ENCODE data around the gene MTA3. TPM values are rescaled to one million over a fixed set of nuclear protein-coding genes. Genes with fewer than 3 reads are reported as not detected.
"Not testable (repeated sequence)": the region's sequence is repeated elsewhere in the genome, so short reads cannot be mapped to it uniquely, and the experiment has no call there.

MTA3 gene
- total RNA-seq, 1 donor from 2014 or later, result 25.8 TPM

- no peaks in the 10 kb centered on the region for H3K27me3 ChIP-seq (ENCODE audit: control insufficient read depth, insufficient read depth, low read length)
- no peak for DNase-seq (ENCODE audit: low read depth)
- H3K36me3 ChIP-seq (ENCODE audit: control insufficient read depth, insufficient read depth, low read length), result no peaks in the 10 kb centered on the region
- H3K4me3 ChIP-seq (ENCODE audit: low read depth, low read length), result no peak overlapping the region
- TF ChIP-seq CTCF (IDR thresholded peaks at IDR 0.05; ENCODE audit: insufficient read depth, low read length, poor library complexity, severe bottlenecking), result no peak
Observed at GRCh38 chr2:42602876-42603219, 34.4 kb downstream of the MTA3 start.

GRCh38 chr2:42604341-42604867, 36.0 kb downstream of the MTA3 start:
- H3K36me3 ChIP-seq (ENCODE audit: control insufficient read depth, insufficient read depth, low read length); H3K27me3 ChIP-seq (ENCODE audit: control insufficient read depth, insufficient read depth, low read length); H3K4me3 ChIP-seq (ENCODE audit: low read depth, low read length); DNase-seq (ENCODE audit: low read depth): not testable (repeated sequence)

GRCh38 chr2:42606166-42606565, 37.7 kb downstream of the MTA3 start:
- H3K27me3 ChIP-seq (ENCODE audit: control insufficient read depth, insufficient read depth, low read length); H3K4me3 ChIP-seq (ENCODE audit: low read depth, low read length); DNase-seq (ENCODE audit: low read depth); H3K36me3 ChIP-seq (ENCODE audit: control insufficient read depth, insufficient read depth, low read length): not testable (repeated sequence)

GRCh38 chr2:42607101-42607637, 38.7 kb downstream of the MTA3 start:
- no peak for DNase-seq (ENCODE audit: low read depth)
- TF ChIP-seq CTCF (IDR thresholded peaks at IDR 0.05; ENCODE audit: insufficient read depth, low read length, poor library complexity, severe bottlenecking), result no peak
- Histone ChIP-seq H3K36me3 (ENCODE audit: control insufficient read depth, insufficient read depth, low read length) (no peaks in the 10 kb centered on the region), H3K27me3 (ENCODE audit: control insufficient read depth, insufficient read depth, low read length) (no peaks in the 10 kb centered on the region), H3K4me3 (ENCODE audit: low read depth, low read length) (no peak overlapping the region)

GRCh38 chr2:42613281-42614064, 45.0 kb downstream of the MTA3 start:
- DNase-seq (ENCODE audit: low read depth), result no peak
- no peak overlapping the region for H3K4me3 ChIP-seq (ENCODE audit: low read depth, low read length)
- no peaks in the 10 kb centered on the region for H3K36me3 ChIP-seq (ENCODE audit: control insufficient read depth, insufficient read depth, low read length)
- TF ChIP-seq CTCF (IDR thresholded peaks at IDR 0.05; ENCODE audit: insufficient read depth, low read length, poor library complexity, severe bottlenecking), result no peak
- H3K27me3 ChIP-seq (ENCODE audit: control insufficient read depth, insufficient read depth, low read length), result no peaks in the 10 kb centered on the region

DNA sequence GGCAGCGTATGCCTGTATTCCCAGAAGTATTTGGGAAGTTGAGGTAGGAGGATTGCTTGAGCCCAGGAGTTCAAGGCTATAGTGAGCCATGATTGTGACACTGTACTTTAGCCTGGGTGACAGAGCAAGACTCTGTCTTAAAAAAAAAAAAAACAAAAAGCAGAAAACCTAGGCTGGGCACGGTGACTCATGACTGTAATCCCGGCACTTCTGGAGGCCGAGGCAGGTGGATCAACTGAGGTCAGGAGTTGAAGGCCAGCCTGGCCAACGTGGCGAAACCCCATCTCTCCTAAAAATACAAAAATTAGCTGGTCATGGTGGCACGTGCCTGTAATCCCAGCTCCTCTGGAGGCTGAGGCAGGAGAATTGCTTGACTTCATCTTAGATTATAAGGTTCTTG, 46.4 kb downstream of the MTA3 start:
- no peak for DNase-seq (ENCODE audit: low read depth)

More for the DNA sequence above, 46.4 kb downstream of the MTA3 start:
- no peak overlapping the region for H3K4me3 ChIP-seq (ENCODE audit: low read depth, low read length)
- no peak for TF ChIP-seq CTCF (IDR thresholded peaks at IDR 0.05; ENCODE audit: insufficient read depth, low read length, poor library complexity, severe bottlenecking)
- no peaks in the 10 kb centered on the region for H3K27me3 ChIP-seq (ENCODE audit: control insufficient read depth, insufficient read depth, low read length)
- H3K36me3 ChIP-seq (ENCODE audit: control insufficient read depth, insufficient read depth, low read length), result no peaks in the 10 kb centered on the region

Measured in kidney epithelial cell (primary cell).